ENCODE data around the gene PCBP3.

Gene PCBP3

DNA sequence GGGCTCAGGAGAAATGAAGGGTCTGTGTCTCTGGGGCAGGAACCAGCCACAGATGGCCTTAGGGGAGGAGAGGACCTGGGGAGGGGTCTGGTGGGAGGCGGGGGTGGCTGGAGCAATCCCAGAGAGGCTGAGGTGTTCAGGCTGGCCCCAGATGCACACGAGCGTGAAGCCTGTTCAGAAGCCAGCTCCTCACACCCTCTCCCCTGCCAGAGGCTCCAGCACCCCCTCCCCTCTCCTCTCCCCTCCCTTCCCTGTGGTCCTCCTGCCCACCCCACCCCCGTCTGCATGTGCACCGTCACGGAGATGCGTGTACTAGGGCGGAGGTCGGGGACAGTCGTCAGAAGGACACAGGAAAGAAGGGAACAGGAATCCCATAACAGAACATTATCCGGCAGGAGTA lies 223.0 kb downstream of the PCBP3 start:
- no peak overlapping the region for H3K4me3 ChIP-seq (ENCODE audit: low read depth, low read length)
- DNase-seq (ENCODE audit: low read depth), result no peak

DNA sequence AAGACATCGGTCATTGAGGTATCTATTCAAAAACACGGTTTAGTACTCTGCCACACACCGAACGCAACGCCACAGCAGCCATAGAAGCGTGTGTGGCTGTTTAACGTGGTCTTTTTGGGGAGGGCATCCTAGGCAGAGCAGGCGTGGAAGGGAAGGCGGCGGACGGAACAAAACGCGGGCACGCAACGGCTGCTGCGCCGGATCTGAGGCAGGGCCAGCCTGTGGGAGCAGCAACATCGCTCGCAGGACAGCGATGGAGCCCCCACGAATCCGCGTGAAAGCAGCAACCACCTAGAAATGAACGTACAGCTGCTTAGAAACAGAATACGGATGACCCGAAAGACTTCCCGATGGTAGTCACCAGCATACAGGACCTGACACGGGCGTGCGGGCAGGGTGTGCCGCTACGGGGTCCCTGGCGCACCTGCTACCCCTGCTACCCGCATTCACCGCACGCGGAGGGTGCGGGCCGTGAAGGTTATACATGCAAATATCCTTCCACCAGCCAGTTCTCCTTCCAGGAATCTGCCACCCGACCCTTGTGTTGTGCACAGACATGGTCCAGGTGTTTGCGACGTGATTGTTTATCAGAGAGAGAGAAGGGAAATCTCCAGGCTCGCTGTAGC lies 223.6 kb downstream of the PCBP3 start:
- TF ChIP-seq POLR2A (IDR thresholded peaks at IDR 0.05; ENCODE audit: extremely low read depth, insufficient read length), result no peak
- no peak for TF ChIP-seq MYC (IDR thresholded peaks at IDR 0.05; ENCODE audit: low read depth, low read length)
- TF ChIP-seq, protein P1, sequence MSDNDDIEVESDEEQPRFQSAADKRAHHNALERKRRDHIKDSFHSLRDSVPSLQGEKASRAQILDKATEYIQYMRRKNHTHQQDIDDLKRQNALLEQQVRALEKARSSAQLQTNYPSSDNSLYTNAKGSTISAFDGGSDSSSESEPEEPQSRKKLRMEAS (IDR thresholded peaks at IDR 0.05; ENCODE audit: low read depth, low read length), result no peak
- TF ChIP-seq CTCF (IDR thresholded peaks at IDR 0.05; ENCODE audit: low read depth, low read length), result no peak
- H3K4me3 ChIP-seq (ENCODE audit: low read depth, low read length), result no peak overlapping the region
- no peak for DNase-seq (ENCODE audit: low read depth)

More for the DNA sequence above, 223.0 kb downstream of the PCBP3 start:
- TF ChIP-seq POLR2A (IDR thresholded peaks at IDR 0.05; ENCODE audit: extremely low read depth, insufficient read length) (no peak), MYC (IDR thresholded peaks at IDR 0.05; ENCODE audit: low read depth, low read length) (no peak), CTCF (IDR thresholded peaks at IDR 0.05; ENCODE audit: low read depth, low read length) (no peak)
- TF ChIP-seq, protein P1 (IDR thresholded peaks at IDR 0.05; ENCODE audit: low read depth, low read length), result no peak

GRCh38 chr21:45867671-45868081 lies 224.2 kb downstream of the PCBP3 start:
- H3K4me3 ChIP-seq (ENCODE audit: low read depth, low read length), result no peak overlapping the region
- DNase-seq (ENCODE audit: low read depth), result no peak
- TF ChIP-seq POLR2A (IDR thresholded peaks at IDR 0.05; ENCODE audit: extremely low read depth, insufficient read length) (no peak), CTCF (IDR thresholded peaks at IDR 0.05; ENCODE audit: low read depth, low read length) (no peak)
- TF ChIP-seq, protein P1 (IDR thresholded peaks at IDR 0.05; ENCODE audit: low read depth, low read length), result no peak

DNA sequence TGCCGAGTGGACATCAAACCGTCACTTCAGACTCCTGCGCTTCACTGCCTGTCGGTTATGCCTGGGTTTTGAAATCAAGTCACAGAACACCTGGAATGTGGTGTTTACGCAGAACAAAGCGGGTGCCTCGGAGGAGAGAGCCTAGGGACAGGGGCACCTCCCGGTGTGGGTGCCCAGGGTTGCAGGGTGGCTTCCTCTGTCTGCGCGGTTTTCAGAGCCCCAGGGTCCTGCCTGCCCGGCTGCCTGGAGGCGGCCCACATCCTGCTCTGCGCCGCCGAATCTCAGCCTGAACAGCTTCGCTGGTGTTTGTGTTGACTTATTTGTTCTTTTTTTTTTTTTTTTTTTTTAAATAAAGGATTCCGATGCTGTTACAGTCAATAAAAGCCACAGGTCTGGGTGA lies 224.6 kb downstream of the PCBP3 start:
- no peak overlapping the region for H3K4me3 ChIP-seq (ENCODE audit: low read depth, low read length)
- TF ChIP-seq MYC (IDR thresholded peaks at IDR 0.05; ENCODE audit: low read depth, low read length), result no peak
- no peak for DNase-seq (ENCODE audit: low read depth)

DNA sequence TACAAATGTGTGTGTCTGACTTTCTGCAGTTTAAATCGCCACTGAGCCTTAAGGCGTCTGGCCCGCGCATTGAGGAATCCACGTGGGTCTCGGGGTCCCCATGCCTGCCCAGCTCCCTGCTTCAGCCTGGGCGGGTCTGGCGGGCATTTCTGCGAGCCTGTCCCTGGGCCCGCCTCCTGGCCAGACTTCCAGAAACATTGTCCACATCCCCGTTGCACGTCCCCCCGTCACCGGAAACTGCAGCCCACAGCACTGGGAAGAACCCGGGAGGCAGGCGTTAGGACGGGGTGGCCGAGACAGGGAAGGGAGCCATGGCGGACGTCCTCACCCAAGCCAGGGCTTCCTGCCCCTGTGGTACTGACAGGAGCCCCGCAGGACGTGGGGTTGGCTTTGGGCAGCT lies 225.0 kb downstream of the PCBP3 start:
- no peak for TF ChIP-seq MYC (IDR thresholded peaks at IDR 0.05; ENCODE audit: low read depth, low read length)
- TF ChIP-seq, protein P1 (IDR thresholded peaks at IDR 0.05; ENCODE audit: low read depth, low read length), result no peak
- TF ChIP-seq POLR2A (IDR thresholded peaks at IDR 0.05; ENCODE audit: extremely low read depth, insufficient read length), result no peak
- no peak for TF ChIP-seq CTCF (IDR thresholded peaks at IDR 0.05; ENCODE audit: low read depth, low read length)
- no peak for DNase-seq (ENCODE audit: low read depth)
- no peak overlapping the region for H3K4me3 ChIP-seq (ENCODE audit: low read depth, low read length)

GRCh38 chr21:45869121-45870007 lies 225.8 kb downstream of the PCBP3 start:
- TF ChIP-seq CTCF (IDR thresholded peaks at IDR 0.05; ENCODE audit: low read depth, low read length) (no peak), POLR2A (IDR thresholded peaks at IDR 0.05; ENCODE audit: extremely low read depth, insufficient read length) (no peak), MYC (IDR thresholded peaks at IDR 0.05; ENCODE audit: low read depth, low read length) (no peak)
- TF ChIP-seq, protein P1 (IDR thresholded peaks at IDR 0.05; ENCODE audit: low read depth, low read length), result no peak
- DNase-seq (ENCODE audit: low read depth), result no peak
- no peak overlapping the region for H3K4me3 ChIP-seq (ENCODE audit: low read depth, low read length)
